Measurements from ENCODE around the gene GPR132. TPM values are rescaled to one million over a fixed set of nuclear protein-coding genes. Genes with fewer than 3 reads are reported as not detected.

Gene GPR132
- total RNA-seq, 2 experiments from 2014 or later: 44.2 to 46.6 TPM

GRCh38 chr14:105096206-105096875 is 31.1 kb upstream of the GPR132 start:
- Mint-ChIP-seq H3K4me3 (no peak overlapping the region), H3K4me1 (peaks cover 18% of the 10 kb centered on the region), H3K9me3 (no peaks in the 10 kb centered on the region), H3K27ac (peak overlapping the region; percentile 60), H3K36me3 (ENCODE audit: low read depth) (no peaks in the 10 kb centered on the region), H3K27me3 (peaks cover 7% of the 10 kb centered on the region)
- ChIA-PET POLR2A (no interaction called here), CTCF (interaction anchor here (1.0 to 1.3 kb wide), 2 partner anchors 255 to 432 kb away, joined by 3 read pairs; no protein-coding TSS in a partner anchor)
- DNase-seq: no peak

GRCh38 chr14:105095236-105095805 is 30.1 kb upstream of the GPR132 start:
- peaks cover 23% of the 10 kb centered on the region for H3K4me1 Mint-ChIP-seq
- H3K4me3 Mint-ChIP-seq: no peak overlapping the region
- ChIA-PET POLR2A (no interaction called here), CTCF (interaction anchor here (1.3 to 1.5 kb wide), 2 partner anchors 8 to 256 kb away, joined by 3 to 6 read pairs; no protein-coding TSS in a partner anchor)
- no peak for DNase-seq
- H3K27ac Mint-ChIP-seq: no peak overlapping the region
- peaks cover 5% of the 10 kb centered on the region for H3K27me3 Mint-ChIP-seq
- no peaks in the 10 kb centered on the region for H3K9me3 Mint-ChIP-seq
- no peaks in the 10 kb centered on the region for H3K36me3 Mint-ChIP-seq (ENCODE audit: low read depth)

DNA sequence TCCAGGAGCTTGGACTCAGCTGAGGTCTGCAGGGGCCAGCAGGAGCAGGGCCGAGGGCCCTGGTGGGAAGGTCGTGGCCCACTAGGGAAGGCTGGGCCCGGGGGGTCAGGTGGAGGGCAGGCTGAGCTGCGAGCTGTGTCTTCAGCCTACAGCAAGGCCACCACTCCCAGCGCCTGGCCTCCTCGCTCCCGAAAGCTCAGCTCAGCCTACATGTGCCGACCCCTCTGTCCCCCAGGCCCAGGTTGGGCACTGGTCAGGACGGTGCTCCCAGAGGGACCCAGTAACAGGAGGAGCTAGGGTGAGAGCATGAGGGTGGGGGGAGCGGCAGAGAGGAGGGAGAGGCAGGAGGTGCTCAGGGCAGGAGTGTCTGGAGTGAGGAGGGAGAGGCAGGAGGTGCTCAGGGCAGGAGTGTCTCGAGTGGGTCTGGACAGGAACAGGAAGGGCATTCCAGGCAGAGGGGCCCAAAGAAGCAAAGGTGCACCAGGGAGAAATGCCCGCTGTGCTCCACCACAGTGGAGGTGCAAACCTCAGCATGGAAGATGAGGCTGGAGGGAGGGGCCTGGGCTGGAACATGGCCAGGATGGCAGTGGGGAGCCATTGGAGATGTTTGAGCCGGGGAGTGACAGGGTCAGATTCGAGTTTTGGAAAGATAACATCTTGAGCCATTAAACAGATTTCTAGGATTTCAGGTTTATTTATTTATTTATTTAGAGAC is 29.1 kb upstream of the GPR132 start:
- peak overlapping the region; percentile 62 for H3K27ac Mint-ChIP-seq
- ChIA-PET CTCF (interaction anchor here (0.8 to 1.5 kb wide), 3 partner anchors 7 to 434 kb away, joined by 3 to 6 read pairs (median 3); no protein-coding TSS in a partner anchor), POLR2A (no interaction called here)
- H3K27me3 Mint-ChIP-seq: peaks cover 5% of the 10 kb centered on the region
- H3K9me3 Mint-ChIP-seq: no peaks in the 10 kb centered on the region
- peak overlapping the region; percentile 68 for H3K4me3 Mint-ChIP-seq
- H3K4me1 Mint-ChIP-seq: peaks cover 23% of the 10 kb centered on the region
- no peaks in the 10 kb centered on the region for H3K36me3 Mint-ChIP-seq (ENCODE audit: low read depth)
- DNase-seq: no peak

DNA sequence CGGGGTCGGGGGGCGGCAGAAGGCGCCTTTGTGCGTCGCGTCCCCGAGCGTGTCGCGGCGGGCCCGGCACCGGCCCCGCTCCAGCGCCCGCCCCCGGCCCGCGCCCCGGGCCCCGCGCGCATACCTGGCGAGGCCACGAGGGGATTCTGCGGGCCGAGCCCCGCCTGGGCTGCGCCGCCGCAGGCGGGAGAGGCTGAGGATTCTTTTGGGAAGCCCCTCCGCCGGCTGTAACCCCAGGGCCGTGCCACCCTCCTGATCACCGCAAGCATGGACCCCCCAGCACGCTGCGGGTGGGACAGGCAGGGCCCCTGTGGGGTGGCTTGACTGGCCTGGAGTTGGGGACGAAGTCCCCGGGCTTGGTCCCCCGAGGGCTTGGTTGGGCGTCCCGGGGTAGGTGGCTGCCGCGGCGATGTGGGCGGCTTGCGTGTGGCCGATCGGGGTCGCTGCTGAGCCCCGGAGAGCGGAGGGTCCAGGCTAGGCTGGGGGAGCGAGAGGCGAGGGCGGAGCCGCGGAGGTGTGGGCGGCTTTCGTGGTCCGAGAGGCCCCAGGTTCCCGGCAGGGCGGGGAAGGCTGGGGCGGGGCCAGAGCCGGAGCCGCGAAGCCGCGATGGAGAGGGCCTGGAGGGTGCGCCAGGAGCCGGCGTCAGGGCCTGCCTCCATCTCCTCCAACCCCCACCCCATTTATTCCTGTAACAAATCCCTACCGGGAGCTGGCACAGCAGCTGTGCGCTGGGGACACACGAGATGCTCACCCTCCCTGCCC is 28.4 kb upstream of the GPR132 start:
- ChIA-PET POLR2A (interaction anchor here (0.7 kb wide), 1 partner anchor 66 kb away, joined by 3 read pairs; no protein-coding TSS in a partner anchor), CTCF (interaction anchor here (0.8 to 0.9 kb wide), 2 partner anchors 259 to 434 kb away, joined by 3 read pairs; no protein-coding TSS in a partner anchor)
- no peaks in the 10 kb centered on the region for H3K9me3 Mint-ChIP-seq
- peak overlapping the region; percentile 62 for H3K27ac Mint-ChIP-seq
- no peaks in the 10 kb centered on the region for H3K36me3 Mint-ChIP-seq (ENCODE audit: low read depth)
- peak; percentile 56 for DNase-seq
- H3K4me3 Mint-ChIP-seq: peak overlapping the region; percentile 68
- peaks cover 4% of the 10 kb centered on the region for H3K27me3 Mint-ChIP-seq
- peaks cover 23% of the 10 kb centered on the region for H3K4me1 Mint-ChIP-seq

GRCh38 chr14:105093038-105093430 is 27.8 kb upstream of the GPR132 start:
- peaks cover 6% of the 10 kb centered on the region for H3K27me3 Mint-ChIP-seq
- H3K4me1 Mint-ChIP-seq: peaks cover 25% of the 10 kb centered on the region
- POLR2A ChIA-PET: interaction anchor here (0.7 kb wide), 1 partner anchor 66 kb away, joined by 3 read pairs; no protein-coding TSS in a partner anchor
- H3K9me3 Mint-ChIP-seq: no peaks in the 10 kb centered on the region
- DNase-seq: peak; percentile 60
- CTCF ChIA-PET: no interaction called here
- peak overlapping the region; percentile 76 for H3K4me3 Mint-ChIP-seq
- no peaks in the 10 kb centered on the region for H3K36me3 Mint-ChIP-seq (ENCODE audit: low read depth)
- H3K27ac Mint-ChIP-seq: peak overlapping the region; percentile 75

GRCh38 chr14:105092171-105093037 is 27.2 kb upstream of the GPR132 start:
- Mint-ChIP-seq H3K4me1 (peaks cover 28% of the 10 kb centered on the region), H3K27ac (peak overlapping the region; percentile 75), H3K27me3 (peaks cover 8% of the 10 kb centered on the region), H3K4me3 (peak overlapping the region; percentile 76), H3K9me3 (no peaks in the 10 kb centered on the region), H3K36me3 (ENCODE audit: low read depth) (no peaks in the 10 kb centered on the region)
- DNase-seq: no peak
- ChIA-PET CTCF (interaction anchor here (3.1 kb wide), 1 partner anchor 260 kb away, joined by 12 read pairs; no protein-coding TSS in a partner anchor), POLR2A (interaction anchor here (0.7 kb wide), 1 partner anchor 67 kb away, joined by 3 read pairs; no protein-coding TSS in a partner anchor)

- CTCF ChIA-PET: interaction anchor here (0.8 to 3.1 kb wide), 3 partner anchors 76 to 260 kb away, joined by 3 to 12 read pairs (median 4); no protein-coding TSS in a partner anchor
- Mint-ChIP-seq H3K9me3 (no peaks in the 10 kb centered on the region), H3K27ac (no peak overlapping the region), H3K4me3 (peak overlapping the region; percentile 28), H3K4me1 (peaks cover 30% of the 10 kb centered on the region), H3K27me3 (peaks cover 8% of the 10 kb centered on the region), H3K36me3 (ENCODE audit: low read depth) (no peaks in the 10 kb centered on the region)
- DNase-seq: no peak
- POLR2A ChIA-PET: no interaction called here
These were observed 26.4 kb upstream of the GPR132 start for GRCh38 chr14:105091517-105092170.

GRCh38 chr14:105091054-105091516 is 25.9 kb upstream of the GPR132 start:
- no peak for DNase-seq
- H3K4me1 Mint-ChIP-seq: peaks cover 34% of the 10 kb centered on the region
- no peaks in the 10 kb centered on the region for H3K9me3 Mint-ChIP-seq
- peaks cover 8% of the 10 kb centered on the region for H3K27me3 Mint-ChIP-seq
- CTCF ChIA-PET: interaction anchor here (0.8 to 3.1 kb wide), 5 partner anchors 30 to 261 kb away, joined by 3 to 12 read pairs (median 4); partner anchors contain the start of gene BTBD6
- H3K27ac Mint-ChIP-seq: no peak overlapping the region
- H3K4me3 Mint-ChIP-seq: no peak overlapping the region
- H3K36me3 Mint-ChIP-seq (ENCODE audit: low read depth): no peaks in the 10 kb centered on the region
- POLR2A ChIA-PET: no interaction called here

- no peaks in the 10 kb centered on the region for H3K9me3 Mint-ChIP-seq
- DNase-seq: peak; percentile 89
- no peak overlapping the region for H3K4me3 Mint-ChIP-seq
- H3K27ac Mint-ChIP-seq: peak overlapping the region; percentile 68
- H3K4me1 Mint-ChIP-seq: peaks cover 34% of the 10 kb centered on the region
- ChIA-PET POLR2A (no interaction called here), CTCF (interaction anchor here (0.6 to 3.1 kb wide), 20 partner anchors 9 to 781 kb away, joined by 3 to 12 read pairs (median 3); partner anchors contain the start of genes BTBD6 and GPR132)
- H3K36me3 Mint-ChIP-seq (ENCODE audit: low read depth): no peaks in the 10 kb centered on the region
- H3K27me3 Mint-ChIP-seq: peaks cover 8% of the 10 kb centered on the region
These were observed 25.3 kb upstream of the GPR132 start for GRCh38 chr14:105090493-105091053.

- POLR2A ChIA-PET: no interaction called here
- H3K36me3 Mint-ChIP-seq (ENCODE audit: low read depth): no peaks in the 10 kb centered on the region
These were observed 24.7 kb upstream of the GPR132 start for GRCh38 chr14:105089746-105090492.

More at GRCh38 chr14:105089746-105090492, 24.7 kb upstream of the GPR132 start:
- Mint-ChIP-seq H3K9me3 (no peaks in the 10 kb centered on the region), H3K27ac (no peak overlapping the region), H3K4me1 (peaks cover 34% of the 10 kb centered on the region), H3K27me3 (peaks cover 8% of the 10 kb centered on the region), H3K4me3 (no peak overlapping the region)
- no peak for DNase-seq
- CTCF ChIA-PET: interaction anchor here (0.6 to 5.4 kb wide), 21 partner anchors 8 to 781 kb away, joined by 3 to 50 read pairs (median 3); partner anchors contain the start of genes BTBD6 and GPR132
